ENCODE results near the gene NGEF.

- no peak for TF ChIP-seq POLR2A (IDR thresholded peaks at IDR 0.05)
- TF ChIP-seq EP300 (IDR thresholded peaks at IDR 0.05) = no peak
- TF ChIP-seq, protein P1, sequence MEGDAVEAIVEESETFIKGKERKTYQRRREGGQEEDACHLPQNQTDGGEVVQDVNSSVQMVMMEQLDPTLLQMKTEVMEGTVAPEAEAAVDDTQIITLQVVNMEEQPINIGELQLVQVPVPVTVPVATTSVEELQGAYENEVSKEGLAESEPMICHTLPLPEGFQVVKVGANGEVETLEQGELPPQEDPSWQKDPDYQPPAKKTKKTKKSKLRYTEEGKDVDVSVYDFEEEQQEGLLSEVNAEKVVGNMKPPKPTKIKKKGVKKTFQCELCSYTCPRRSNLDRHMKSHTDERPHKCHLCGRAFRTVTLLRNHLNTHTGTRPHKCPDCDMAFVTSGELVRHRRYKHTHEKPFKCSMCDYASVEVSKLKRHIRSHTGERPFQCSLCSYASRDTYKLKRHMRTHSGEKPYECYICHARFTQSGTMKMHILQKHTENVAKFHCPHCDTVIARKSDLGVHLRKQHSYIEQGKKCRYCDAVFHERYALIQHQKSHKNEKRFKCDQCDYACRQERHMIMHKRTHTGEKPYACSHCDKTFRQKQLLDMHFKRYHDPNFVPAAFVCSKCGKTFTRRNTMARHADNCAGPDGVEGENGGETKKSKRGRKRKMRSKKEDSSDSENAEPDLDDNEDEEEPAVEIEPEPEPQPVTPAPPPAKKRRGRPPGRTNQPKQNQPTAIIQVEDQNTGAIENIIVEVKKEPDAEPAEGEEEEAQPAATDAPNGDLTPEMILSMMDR (IDR thresholded peaks at IDR 0.05) = no peak
Observed at GRCh38 chr2:232940724-232941123, 72.3 kb downstream of the NGEF start.
